Measurements from ENCODE around the gene EDRF1. TPM values are rescaled to one million over a fixed set of nuclear protein-coding genes. Genes with fewer than 3 reads are reported as not detected.

EDRF1 gene
- total and polyA plus RNA-seq, 2 of the 13 experiments (the other 11 are each of a cell fraction or from before 2014, with no cell fraction given), result 16.9 to 26.7 TPM

DNA sequence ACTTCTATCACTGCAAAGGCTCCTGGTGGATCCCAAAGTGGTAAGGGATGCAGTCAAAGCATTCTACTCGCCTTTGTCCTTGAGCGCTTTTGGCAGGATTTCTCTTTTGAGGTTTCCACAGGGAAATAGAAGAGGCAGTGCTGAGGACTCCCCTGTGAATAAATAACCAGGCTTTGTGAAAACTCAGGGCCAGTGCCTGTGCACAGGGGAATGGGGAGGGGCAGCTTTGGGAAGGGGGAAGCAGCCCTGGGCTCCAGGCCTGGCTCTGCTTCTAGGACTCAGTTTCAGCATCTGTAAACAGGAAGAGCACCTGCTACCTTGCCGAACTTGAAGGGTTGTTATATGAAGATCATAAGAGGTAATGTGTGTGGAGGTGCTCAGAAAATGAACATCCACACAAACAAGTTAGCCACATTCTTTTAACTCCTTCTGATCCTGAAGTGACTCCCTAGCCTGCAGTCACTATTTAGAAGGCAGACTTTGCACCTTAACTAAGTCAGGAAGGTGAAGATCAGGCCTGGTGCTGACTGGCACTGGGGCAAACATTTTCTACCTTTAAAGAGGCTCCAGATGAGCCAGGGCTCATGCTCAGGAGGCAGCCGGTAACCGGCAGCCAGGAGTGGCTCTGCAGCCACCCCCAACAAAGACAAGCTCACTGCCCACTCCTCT, 78.6 kb downstream of the EDRF1 start (continued):
- TF ChIP-seq, protein P1, sequence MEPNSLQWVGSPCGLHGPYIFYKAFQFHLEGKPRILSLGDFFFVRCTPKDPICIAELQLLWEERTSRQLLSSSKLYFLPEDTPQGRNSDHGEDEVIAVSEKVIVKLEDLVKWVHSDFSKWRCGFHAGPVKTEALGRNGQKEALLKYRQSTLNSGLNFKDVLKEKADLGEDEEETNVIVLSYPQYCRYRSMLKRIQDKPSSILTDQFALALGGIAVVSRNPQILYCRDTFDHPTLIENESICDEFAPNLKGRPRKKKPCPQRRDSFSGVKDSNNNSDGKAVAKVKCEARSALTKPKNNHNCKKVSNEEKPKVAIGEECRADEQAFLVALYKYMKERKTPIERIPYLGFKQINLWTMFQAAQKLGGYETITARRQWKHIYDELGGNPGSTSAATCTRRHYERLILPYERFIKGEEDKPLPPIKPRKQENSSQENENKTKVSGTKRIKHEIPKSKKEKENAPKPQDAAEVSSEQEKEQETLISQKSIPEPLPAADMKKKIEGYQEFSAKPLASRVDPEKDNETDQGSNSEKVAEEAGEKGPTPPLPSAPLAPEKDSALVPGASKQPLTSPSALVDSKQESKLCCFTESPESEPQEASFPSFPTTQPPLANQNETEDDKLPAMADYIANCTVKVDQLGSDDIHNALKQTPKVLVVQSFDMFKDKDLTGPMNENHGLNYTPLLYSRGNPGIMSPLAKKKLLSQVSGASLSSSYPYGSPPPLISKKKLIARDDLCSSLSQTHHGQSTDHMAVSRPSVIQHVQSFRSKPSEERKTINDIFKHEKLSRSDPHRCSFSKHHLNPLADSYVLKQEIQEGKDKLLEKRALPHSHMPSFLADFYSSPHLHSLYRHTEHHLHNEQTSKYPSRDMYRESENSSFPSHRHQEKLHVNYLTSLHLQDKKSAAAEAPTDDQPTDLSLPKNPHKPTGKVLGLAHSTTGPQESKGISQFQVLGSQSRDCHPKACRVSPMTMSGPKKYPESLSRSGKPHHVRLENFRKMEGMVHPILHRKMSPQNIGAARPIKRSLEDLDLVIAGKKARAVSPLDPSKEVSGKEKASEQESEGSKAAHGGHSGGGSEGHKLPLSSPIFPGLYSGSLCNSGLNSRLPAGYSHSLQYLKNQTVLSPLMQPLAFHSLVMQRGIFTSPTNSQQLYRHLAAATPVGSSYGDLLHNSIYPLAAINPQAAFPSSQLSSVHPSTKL (CRISPR knock-in tag; IDR thresholded peaks at IDR 0.05), result peak; percentile 65
- TF ChIP-seq ZNF792 (CRISPR knock-in tag; IDR thresholded peaks at IDR 0.05) (0 out of 2 replicates have a peak, but pooled peaks have one; percentile 18), BCL6 (CRISPR knock-in tag; IDR thresholded peaks at IDR 0.05) (peak; percentile 33; the same call in 1 of the 2 replicates), PHF5A (CRISPR knock-in tag; IDR thresholded peaks at IDR 0.05; ENCODE audit: low read depth, unreplicated experiment) (no peak), SP140L (CRISPR knock-in tag; IDR thresholded peaks at IDR 0.05; ENCODE audit: borderline replicate concordance) (no peak), BRD4 (CRISPR knock-in tag; IDR thresholded peaks at IDR 0.05) (no peak), ZNF629 (CRISPR knock-in tag; conservative IDR thresholded peaks at IDR 0.05) (peak; percentile 82), ZNF292 (CRISPR knock-in tag; IDR thresholded peaks at IDR 0.05; ENCODE audit: borderline replicate concordance, low read depth) (peak; percentile 44; the same call in 1 of the 2 replicates), FLYWCH1 (CRISPR knock-in tag; IDR thresholded peaks at IDR 0.05) (no peak), ZFX (CRISPR knock-in tag; IDR thresholded peaks at IDR 0.05; ENCODE audit: low read depth) (peak; percentile 42), POLR2A (IDR thresholded peaks at IDR 0.05; ENCODE audit: insufficient read depth in 1 of 2, low read depth in 2 of 2, low read length in 2 of 2) (no peak), ZNF350 (CRISPR knock-in tag; IDR thresholded peaks at IDR 0.05; ENCODE audit: borderline replicate concordance, low read depth) (0 out of 2 replicates have a peak, but pooled peaks have one; percentile 32), ZNF124 (CRISPR knock-in tag; IDR thresholded peaks at IDR 0.05) (no peak), ZNF326 (CRISPR knock-in tag; IDR thresholded peaks at IDR 0.05; ENCODE audit: borderline replicate concordance) (no peak), MIER3 (CRISPR knock-in tag; IDR thresholded peaks at IDR 0.05; ENCODE audit: borderline replicate concordance) (no peak), SATB2 (CRISPR knock-in tag; IDR thresholded peaks at IDR 0.05) (no peak), ZIK1 (CRISPR knock-in tag; IDR thresholded peaks at IDR 0.05; ENCODE audit: borderline replicate concordance, low read depth) (no peak), NCOA1 (CRISPR knock-in tag; IDR thresholded peaks at IDR 0.05) (no peak), ZNF709 (CRISPR knock-in tag; IDR thresholded peaks at IDR 0.05) (no peak)
- TF ChIP-seq, protein P2, sequence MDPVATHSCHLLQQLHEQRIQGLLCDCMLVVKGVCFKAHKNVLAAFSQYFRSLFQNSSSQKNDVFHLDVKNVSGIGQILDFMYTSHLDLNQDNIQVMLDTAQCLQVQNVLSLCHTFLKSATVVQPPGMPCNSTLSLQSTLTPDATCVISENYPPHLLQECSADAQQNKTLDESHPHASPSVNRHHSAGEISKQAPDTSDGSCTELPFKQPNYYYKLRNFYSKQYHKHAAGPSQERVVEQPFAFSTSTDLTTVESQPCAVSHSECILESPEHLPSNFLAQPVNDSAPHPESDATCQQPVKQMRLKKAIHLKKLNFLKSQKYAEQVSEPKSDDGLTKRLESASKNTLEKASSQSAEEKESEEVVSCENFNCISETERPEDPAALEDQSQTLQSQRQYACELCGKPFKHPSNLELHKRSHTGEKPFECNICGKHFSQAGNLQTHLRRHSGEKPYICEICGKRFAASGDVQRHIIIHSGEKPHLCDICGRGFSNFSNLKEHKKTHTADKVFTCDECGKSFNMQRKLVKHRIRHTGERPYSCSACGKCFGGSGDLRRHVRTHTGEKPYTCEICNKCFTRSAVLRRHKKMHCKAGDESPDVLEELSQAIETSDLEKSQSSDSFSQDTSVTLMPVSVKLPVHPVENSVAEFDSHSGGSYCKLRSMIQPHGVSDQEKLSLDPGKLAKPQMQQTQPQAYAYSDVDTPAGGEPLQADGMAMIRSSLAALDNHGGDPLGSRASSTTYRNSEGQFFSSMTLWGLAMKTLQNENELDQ (CRISPR knock-in tag; IDR thresholded peaks at IDR 0.05; ENCODE audit: borderline replicate concordance), result no peak
- TF ChIP-seq, protein P3, sequence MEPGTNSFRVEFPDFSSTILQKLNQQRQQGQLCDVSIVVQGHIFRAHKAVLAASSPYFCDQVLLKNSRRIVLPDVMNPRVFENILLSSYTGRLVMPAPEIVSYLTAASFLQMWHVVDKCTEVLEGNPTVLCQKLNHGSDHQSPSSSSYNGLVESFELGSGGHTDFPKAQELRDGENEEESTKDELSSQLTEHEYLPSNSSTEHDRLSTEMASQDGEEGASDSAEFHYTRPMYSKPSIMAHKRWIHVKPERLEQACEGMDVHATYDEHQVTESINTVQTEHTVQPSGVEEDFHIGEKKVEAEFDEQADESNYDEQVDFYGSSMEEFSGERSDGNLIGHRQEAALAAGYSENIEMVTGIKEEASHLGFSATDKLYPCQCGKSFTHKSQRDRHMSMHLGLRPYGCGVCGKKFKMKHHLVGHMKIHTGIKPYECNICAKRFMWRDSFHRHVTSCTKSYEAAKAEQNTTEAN (CRISPR knock-in tag; conservative IDR thresholded peaks at IDR 0.05), result no peak
- TF ChIP-seq, protein P4, sequence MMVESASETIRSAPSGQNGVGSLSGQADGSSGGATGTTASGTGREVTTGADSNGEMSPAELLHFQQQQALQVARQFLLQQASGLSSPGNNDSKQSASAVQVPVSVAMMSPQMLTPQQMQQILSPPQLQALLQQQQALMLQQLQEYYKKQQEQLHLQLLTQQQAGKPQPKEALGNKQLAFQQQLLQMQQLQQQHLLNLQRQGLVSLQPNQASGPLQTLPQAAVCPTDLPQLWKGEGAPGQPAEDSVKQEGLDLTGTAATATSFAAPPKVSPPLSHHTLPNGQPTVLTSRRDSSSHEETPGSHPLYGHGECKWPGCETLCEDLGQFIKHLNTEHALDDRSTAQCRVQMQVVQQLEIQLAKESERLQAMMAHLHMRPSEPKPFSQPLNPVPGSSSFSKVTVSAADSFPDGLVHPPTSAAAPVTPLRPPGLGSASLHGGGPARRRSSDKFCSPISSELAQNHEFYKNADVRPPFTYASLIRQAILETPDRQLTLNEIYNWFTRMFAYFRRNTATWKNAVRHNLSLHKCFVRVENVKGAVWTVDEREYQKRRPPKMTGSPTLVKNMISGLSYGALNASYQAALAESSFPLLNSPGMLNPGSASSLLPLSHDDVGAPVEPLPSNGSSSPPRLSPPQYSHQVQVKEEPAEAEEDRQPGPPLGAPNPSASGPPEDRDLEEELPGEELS (CRISPR knock-in tag; IDR thresholded peaks at IDR 0.05), result peak; percentile 37; the same call in 1 of the 2 replicates

All from HepG2 (cell line).